Ishikawa (cell line): ENCODE data around the gene DENND5B.

Experiments
- CEBPB ChIP-seq: IDR thresholded peaks from 2 replicates; pipeline ENCODE4 v1.6.1; 2012
- CREB1 ChIP-seq: IDR thresholded peaks from 2 replicates; pipeline ENCODE4 v1.6.1; 2012; ENCODE audit warnings: low read depth
- EGR1 ChIP-seq: IDR thresholded peaks from 2 replicates; pipeline ENCODE4 v1.6.1; 2012
- EP300 ChIP-seq: IDR thresholded peaks from 2 replicates; pipeline ENCODE4 v1.6.1; 2012; ENCODE audit warnings: borderline replicate concordance
- FOXM1 ChIP-seq: IDR thresholded peaks from 2 replicates; pipeline ENCODE4 v1.6.1; 2012; ENCODE audit warnings: low read depth, borderline replicate concordance
- NFIC ChIP-seq: IDR thresholded peaks from 2 replicates; pipeline ENCODE4 v1.6.1; 2012
- RAD21 ChIP-seq: IDR thresholded peaks from 2 replicates; pipeline ENCODE4 v1.6.1; 2012; ENCODE audit warnings: low read depth
- TAF1 ChIP-seq: IDR thresholded peaks from 2 replicates; pipeline ENCODE4 v1.6.1; 2012; ENCODE audit warnings: low read depth, mild to moderate bottlenecking
- TCF12 ChIP-seq: IDR thresholded peaks from 2 replicates; pipeline ENCODE4 v1.6.1; 2012; ENCODE audit warnings: low read depth
- TEAD4 ChIP-seq: IDR thresholded peaks from 2 replicates; pipeline ENCODE4 v1.6.1; 2012
- ZBTB7A ChIP-seq: IDR thresholded peaks from 2 replicates; pipeline ENCODE4 v1.6.1; 2012; ENCODE audit warnings: low read depth
- TF ChIP-seq, protein P1 (sequence below): IDR thresholded peaks from 2 replicates; pipeline ENCODE4 v1.6.1; 2012; ENCODE audit warnings: low read depth, mild to moderate bottlenecking
- TF ChIP-seq, protein P2 (sequence below): IDR thresholded peaks from 2 replicates; pipeline ENCODE4 v1.6.1; 2012
- TF ChIP-seq, protein P3 (sequence below): IDR thresholded peaks from 2 replicates; pipeline ENCODE4 v1.6.1; 2012

DNA sequence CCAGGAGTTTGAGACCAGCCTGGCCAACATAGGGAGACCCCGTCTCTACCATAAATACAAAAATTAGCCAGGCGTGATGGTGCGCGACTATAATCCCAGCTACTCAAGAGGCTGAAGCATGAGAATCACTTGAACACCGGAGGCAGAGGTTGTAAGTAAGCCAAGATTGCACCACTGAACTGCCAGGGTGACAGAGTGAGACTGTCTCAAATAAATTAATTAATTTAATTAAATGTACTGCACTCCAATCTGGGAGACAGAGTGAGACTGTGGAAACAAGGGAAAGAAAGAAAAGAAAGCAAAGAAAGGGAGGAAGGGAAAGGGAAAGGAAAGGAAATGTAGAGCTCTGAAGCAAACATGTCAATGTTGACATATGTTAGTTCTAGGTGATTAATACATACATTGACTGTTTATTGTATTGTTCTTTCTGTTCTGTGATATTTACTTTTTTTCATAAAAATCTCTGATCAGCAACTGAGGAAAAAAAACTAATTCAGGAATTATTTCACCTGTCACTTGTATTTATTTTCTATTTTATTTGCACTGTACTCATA, 99.6 kb downstream of the DENND5B start:
- TF ChIP-seq EP300 (no peak), TAF1 (no peak), TCF12 (no peak), RAD21 (no peak), TEAD4 (no peak), CEBPB (no peak), EGR1 (no peak), CREB1 (no peak), FOXM1 (no peak), ZBTB7A (no peak), NFIC (no peak)
- TF ChIP-seq, protein P1, sequence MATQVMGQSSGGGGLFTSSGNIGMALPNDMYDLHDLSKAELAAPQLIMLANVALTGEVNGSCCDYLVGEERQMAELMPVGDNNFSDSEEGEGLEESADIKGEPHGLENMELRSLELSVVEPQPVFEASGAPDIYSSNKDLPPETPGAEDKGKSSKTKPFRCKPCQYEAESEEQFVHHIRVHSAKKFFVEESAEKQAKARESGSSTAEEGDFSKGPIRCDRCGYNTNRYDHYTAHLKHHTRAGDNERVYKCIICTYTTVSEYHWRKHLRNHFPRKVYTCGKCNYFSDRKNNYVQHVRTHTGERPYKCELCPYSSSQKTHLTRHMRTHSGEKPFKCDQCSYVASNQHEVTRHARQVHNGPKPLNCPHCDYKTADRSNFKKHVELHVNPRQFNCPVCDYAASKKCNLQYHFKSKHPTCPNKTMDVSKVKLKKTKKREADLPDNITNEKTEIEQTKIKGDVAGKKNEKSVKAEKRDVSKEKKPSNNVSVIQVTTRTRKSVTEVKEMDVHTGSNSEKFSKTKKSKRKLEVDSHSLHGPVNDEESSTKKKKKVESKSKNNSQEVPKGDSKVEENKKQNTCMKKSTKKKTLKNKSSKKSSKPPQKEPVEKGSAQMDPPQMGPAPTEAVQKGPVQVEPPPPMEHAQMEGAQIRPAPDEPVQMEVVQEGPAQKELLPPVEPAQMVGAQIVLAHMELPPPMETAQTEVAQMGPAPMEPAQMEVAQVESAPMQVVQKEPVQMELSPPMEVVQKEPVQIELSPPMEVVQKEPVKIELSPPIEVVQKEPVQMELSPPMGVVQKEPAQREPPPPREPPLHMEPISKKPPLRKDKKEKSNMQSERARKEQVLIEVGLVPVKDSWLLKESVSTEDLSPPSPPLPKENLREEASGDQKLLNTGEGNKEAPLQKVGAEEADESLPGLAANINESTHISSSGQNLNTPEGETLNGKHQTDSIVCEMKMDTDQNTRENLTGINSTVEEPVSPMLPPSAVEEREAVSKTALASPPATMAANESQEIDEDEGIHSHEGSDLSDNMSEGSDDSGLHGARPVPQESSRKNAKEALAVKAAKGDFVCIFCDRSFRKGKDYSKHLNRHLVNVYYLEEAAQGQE = no peak
- TF ChIP-seq, protein P2, sequence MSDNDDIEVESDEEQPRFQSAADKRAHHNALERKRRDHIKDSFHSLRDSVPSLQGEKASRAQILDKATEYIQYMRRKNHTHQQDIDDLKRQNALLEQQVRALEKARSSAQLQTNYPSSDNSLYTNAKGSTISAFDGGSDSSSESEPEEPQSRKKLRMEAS = no peak
- TF ChIP-seq, protein P3, sequence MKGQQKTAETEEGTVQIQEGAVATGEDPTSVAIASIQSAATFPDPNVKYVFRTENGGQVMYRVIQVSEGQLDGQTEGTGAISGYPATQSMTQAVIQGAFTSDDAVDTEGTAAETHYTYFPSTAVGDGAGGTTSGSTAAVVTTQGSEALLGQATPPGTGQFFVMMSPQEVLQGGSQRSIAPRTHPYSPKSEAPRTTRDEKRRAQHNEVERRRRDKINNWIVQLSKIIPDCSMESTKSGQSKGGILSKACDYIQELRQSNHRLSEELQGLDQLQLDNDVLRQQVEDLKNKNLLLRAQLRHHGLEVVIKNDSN = no peak
